GM18507 (cell line): Measurements from ENCODE around the gene PTX4.
A peak's percentile ranks its signal among the peaks of the same experiment; 100 is the strongest.
"Not testable (repeated sequence)": the region's sequence is repeated elsewhere in the genome, so short reads cannot be mapped to it uniquely, and the experiment has no call there.

Experiments used
- DNase-seq: peaks from one replicate; pipeline ENCODE4 v3.0.0; 2011; ENCODE audit warnings: low read depth; ENCODE audit not compliant: insufficient read length; ENCODE audit errors: extremely low spot score
- FAIRE-seq: peaks from 2 replicates; lab custom pipeline; 2011; peaks lifted over from hg19 to GRCh38; lab: Jason Lieb, UNC

PTX4 gene

GRCh38 chr16:1489077-1489476 lies 333 bp upstream of the PTX4 start:
- FAIRE-seq: no peak

GRCh38 chr16:1488054-1488601 lies 616 bp downstream of the PTX4 start:
- no peak for FAIRE-seq
- DNase-seq: no peak

More at GRCh38 chr16:1489077-1489476, 333 bp upstream of the PTX4 start:
- no peak for DNase-seq

- no peak for FAIRE-seq
These were observed 1.2 kb downstream of the PTX4 start for GRCh38 chr16:1487395-1488053.

GRCh38 chr16:1486551-1487390 lies 2.0 kb downstream of the PTX4 start:
- DNase-seq (no peak), FAIRE-seq (no peak)

More at GRCh38 chr16:1487395-1488053, 1.2 kb downstream of the PTX4 start:
- no peak for DNase-seq

- FAIRE-seq (no peak), DNase-seq (no peak)
These were observed 2.8 kb downstream of the PTX4 start for GRCh38 chr16:1485847-1486496.

- no peak for DNase-seq
- no peak for FAIRE-seq
These were observed 6.6 kb downstream of the PTX4 start for GRCh38 chr16:1481906-1482835.

- DNase-seq, FAIRE-seq: not testable (repeated sequence)
These were observed 9.8 kb downstream of the PTX4 start for GRCh38 chr16:1478937-1479336.

GRCh38 chr16:1477033-1477432 lies 11.7 kb downstream of the PTX4 start:
- DNase-seq: no peak
- FAIRE-seq: no peak

GRCh38 chr16:1475552-1476114 lies 13.1 kb downstream of the PTX4 start:
- DNase-seq: no peak
- FAIRE-seq: no peak

- DNase-seq: peak; percentile 98
- peak; percentile 91 for FAIRE-seq
These were observed 13.8 kb downstream of the PTX4 start, which contains the start of gene CLCN7 for GRCh38 chr16:1474796-1475551. Gene CLCN7 (minus strand): TSS chr16:1475028. CDS start chr16:1474974, 54 bp downstream.

GRCh38 chr16:1474082-1474795 lies 14.5 kb downstream of the PTX4 start:
- FAIRE-seq (no peak), DNase-seq (no peak)

- no peak for DNase-seq
- FAIRE-seq: no peak
These were observed 15.8 kb downstream of the PTX4 start for GRCh38 chr16:1472974-1473373.

GRCh38 chr16:1471569-1472194 lies 17.1 kb downstream of the PTX4 start:
- no peak for DNase-seq
- FAIRE-seq: no peak

- DNase-seq (no peak), FAIRE-seq (peak; percentile 38)
These were observed 18.1 kb downstream of the PTX4 start for GRCh38 chr16:1470481-1471251.

- DNase-seq (no peak), FAIRE-seq (peak; percentile 46)
These were observed 19.0 kb downstream of the PTX4 start for GRCh38 chr16:1469693-1470201.

- not testable (repeated sequence) for DNase-seq, FAIRE-seq
These were observed 19.6 kb downstream of the PTX4 start for GRCh38 chr16:1469141-1469540.
